GM21619 (cell line): ENCODE results near the gene TECTB.
"Not testable (repeated sequence)": the region's sequence is repeated elsewhere in the genome, so short reads cannot be mapped to it uniquely, and the experiment has no call there.

Experiments
- ATAC-seq: cut with Tn5 transposase; IDR thresholded peaks from one replicate; pipeline ENCODE4 v1.9.1; 2021; ENCODE audit not compliant: unreplicated experiment

TECTB gene

DNA sequence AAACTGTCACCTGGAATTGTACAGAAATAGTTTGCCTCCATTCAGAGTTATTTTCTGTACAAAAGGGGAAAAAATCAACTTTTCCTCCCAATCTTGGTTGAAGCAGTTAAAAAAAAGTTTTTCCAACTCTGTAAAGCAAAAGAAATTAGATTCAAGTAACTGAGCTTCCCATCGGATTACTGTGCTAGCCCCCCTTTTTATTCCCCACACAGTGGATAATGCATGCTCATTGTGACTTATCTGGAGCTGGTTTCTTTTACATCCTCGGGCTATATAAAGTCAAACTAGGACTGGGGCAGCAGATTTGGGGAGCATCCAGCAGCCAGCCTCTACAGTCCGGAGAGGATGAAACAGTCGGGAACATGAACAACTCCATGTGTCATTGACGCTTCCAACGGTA, at the start of gene TECTB:
TECTB (plus strand) TSS at position 301 of the 400 bp plus-strand sequence. CDS start 335 bp downstream, outside the sequence.
- no peak for ATAC-seq

- ATAC-seq: no peak
Observed at GRCh38 chr10:112235141-112235540, 48.1 kb upstream of the TECTB start.

DNA sequence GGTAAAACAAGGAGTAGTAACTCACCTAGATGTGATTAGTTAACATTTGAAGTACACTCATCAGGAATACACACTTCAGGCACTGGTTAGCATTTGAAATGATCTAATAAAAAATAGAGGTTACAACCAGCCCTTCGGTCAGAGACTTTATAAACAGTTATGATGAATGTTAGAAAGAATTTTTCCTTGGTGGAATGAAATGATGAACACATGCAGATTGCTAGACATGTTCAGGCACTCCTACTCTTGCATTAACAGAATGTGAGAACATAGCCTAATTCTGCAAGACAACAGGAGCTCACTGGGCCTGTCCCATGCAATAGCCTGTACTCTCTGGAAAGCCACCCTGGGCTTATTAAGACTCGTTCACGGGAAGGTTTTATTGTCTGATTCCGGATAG, 47.3 kb upstream of the TECTB start:
- ATAC-seq: no peak

GRCh38 chr10:112236486-112236885, 46.7 kb upstream of the TECTB start:
- ATAC-seq: no peak

- ATAC-seq: no peak
Observed at GRCh38 chr10:112239347-112239746, 43.9 kb upstream of the TECTB start.

DNA sequence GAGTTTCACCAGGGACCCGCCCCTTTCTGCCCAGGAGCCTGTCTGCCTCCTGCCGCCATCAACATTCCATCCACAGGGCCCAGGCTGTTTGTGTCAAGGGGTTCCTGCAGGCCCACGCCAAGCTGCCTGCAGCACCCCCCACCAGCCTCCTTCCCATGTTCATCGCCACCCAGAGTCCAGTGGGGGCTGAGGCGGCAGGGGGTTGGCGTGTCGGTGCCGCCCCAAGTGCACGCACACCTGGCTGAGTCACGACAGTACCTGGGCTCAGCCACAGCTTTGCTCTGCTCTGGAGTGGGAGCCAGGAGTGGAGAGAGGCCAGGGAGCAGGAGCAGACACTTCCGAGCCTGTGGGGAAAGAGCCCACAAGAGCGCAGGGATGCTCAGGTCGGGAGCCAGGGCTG, 42.8 kb upstream of the TECTB start:
- no peak for ATAC-seq

DNA sequence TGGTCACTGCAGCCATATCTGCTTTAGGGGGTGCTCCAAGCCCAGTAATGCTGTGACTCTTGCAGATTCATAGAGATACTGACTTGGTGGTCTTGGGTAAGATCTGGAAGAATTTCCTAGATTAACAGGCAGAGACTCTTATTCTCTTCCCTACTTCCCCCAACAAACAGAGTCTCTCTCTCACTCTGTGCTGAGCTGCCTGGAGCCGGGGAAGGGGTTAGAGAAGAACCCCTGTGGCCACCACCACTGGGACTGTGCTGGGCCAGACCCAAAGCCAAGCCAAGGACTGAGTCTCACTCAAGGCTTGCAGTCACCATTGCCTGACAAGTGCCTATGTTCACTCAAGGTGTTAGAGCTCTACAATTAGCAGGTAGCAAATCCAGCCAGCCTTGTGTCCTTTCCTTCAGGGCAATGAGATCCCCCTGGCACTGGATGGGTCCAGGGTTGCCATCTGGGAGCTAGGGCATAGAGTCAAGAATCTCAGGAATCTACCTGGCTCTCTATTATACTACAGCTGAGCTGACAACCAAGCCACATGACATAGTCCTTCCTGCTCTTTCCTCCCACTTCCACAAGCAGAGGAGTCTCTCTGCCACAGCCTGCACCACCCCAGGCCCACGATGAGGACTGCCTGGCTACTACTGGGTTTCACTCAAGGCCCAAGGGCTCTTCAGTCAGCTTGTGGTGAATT, 41.4 kb upstream of the TECTB start:
- ATAC-seq: no peak

- ATAC-seq: no peak
Observed at GRCh38 chr10:112242769-112243168, 40.4 kb upstream of the TECTB start.

DNA sequence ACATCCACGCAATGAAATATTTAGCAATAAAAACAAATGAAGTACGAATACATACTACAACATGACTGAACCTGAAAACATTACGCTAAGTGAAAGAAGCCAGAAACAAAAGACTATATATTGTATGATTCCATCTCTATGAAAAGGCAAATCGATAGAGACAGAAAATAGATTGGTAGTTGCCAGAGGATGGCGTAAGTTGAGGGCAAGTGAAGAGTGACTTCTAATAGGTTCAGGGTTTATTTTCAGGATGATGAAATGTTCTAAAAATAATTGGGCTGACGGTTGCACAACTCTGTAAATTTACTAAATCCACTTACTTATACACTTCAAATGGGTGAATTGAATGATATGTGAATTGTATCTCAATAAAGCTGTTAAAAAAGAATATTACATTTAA, 39.5 kb upstream of the TECTB start:
- ATAC-seq: no peak

- ATAC-seq: no peak
Observed at GRCh38 chr10:112244197-112244596, 39.0 kb upstream of the TECTB start.

- no peak for ATAC-seq
Observed at GRCh38 chr10:112247791-112248190, 35.4 kb upstream of the TECTB start.

GRCh38 chr10:112248584-112249295, 34.5 kb upstream of the TECTB start:
- no peak for ATAC-seq

GRCh38 chr10:112249722-112250121, 33.5 kb upstream of the TECTB start:
- no peak for ATAC-seq

DNA sequence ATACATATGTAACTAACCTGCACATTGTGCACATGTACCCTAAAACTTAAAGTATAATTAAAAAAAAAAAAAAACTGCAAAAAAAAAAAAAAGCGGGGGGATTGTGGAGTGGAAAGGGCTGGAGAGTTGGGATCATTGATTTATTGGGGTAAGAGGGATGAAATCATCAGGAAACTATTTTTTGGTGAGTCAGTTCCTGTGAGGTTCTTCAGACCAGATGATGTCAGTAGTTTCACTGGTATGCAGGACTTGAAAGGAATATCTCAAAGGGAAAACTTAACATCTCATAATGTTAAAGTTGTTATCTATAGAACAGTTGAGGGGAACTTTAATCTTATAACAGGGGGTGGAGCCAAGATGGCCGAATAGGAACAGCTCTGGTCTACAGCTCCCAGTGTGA, 32.6 kb upstream of the TECTB start:
- ATAC-seq: no peak

- not testable (repeated sequence) for ATAC-seq
Observed at GRCh38 chr10:112251238-112251637, 32.0 kb upstream of the TECTB start.

DNA sequence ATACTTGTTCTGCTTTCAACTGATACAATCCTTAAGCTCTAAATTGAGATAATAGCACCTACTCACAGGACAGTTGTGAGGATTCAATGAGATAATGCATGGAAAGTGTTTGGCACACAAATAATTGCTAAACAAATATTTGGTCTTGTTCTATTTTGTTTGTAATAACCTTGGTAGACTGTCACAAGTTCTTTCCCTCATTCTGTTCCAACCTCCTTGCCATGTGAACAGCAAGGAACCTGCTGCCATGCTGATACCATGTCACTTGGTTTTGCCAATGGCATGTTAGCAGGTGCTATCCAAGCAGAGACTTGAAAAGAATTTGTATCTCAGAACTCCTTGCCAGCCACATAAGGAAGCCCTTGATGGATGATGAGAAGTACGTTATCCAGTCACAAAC, 24.8 kb upstream of the TECTB start:
- ATAC-seq: no peak

DNA sequence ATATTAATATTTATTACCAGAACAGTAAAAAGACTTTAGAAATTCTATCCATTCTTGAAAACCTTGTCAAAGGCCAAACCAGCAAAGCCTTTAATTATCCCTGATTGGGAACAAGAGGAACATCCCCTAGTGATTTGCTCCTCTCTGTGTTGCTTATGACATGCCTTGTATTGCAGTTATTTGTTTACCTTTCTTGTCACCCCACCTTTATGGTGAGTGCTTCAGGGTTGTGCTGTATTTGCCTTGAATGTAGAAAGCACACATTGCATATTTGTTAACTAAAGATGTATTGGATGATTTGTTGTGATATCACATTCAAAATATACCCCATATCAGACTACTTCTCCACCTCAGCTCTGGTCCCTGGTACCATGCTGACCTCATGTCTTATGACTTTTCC, 23.5 kb upstream of the TECTB start:
- ATAC-seq: no peak

DNA sequence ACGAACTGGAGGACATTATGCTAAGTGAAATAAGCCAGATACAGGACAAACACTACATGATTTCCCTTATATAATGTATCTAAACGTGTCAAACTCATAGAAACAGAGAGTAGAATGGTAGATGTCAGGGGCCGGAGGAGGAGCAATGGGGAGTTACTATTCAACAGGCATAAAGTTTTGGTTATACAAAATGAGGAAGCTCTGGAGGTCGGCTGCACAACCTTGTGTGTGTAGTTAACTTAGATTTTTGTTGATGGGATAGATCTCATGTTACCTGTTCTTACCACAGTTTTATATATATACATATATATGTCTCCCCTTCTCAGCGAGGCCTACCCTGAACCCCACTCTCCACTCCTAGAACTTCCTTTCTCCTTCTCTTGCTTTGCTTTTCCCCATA, 22.4 kb upstream of the TECTB start:
- no peak for ATAC-seq

DNA sequence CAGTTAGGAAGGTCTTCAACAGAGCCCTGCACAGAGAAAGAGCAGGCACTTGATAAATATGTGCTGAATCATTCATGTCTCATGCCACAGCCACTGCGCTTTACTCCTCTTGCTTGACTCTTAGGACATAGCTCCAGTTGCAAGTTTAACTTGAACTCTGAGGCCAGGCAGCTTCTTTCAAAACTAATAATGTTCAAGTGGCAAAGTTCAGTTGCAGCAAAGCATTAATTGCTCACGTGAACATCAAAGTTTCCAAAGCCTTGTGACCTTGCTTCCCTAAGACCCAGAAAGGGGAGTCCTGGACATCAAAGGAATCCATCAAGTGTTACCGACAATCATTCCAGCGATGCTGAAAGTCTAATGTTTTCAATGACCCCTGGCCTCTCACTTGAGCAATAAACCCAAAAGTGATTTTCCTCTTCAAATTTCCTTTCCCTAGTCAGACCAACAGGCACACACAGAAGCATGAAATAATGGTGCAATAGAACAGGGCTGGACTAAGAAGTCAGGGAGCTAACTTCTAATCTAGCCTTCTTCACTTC, 21.8 kb upstream of the TECTB start:
- ATAC-seq: no peak

DNA sequence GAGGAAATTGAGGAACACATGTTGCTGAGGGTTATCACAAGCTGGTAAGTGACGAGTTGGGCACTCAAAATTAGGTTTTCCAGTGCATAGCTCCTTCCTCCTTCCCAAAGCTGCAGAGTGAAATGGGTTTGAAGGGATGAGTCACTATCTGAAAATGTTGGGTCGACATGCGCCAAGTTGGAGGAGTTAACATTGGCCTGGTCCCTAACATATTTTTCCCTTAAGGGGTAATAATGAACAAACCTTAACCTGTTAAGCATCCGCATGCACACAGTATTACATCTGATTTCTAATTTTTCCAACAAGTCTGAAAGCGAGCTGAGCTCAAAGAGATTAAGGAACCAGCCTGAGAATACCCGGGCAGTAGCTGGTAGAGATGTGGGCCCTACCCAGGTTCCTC, 20.7 kb upstream of the TECTB start:
- no peak for ATAC-seq

DNA sequence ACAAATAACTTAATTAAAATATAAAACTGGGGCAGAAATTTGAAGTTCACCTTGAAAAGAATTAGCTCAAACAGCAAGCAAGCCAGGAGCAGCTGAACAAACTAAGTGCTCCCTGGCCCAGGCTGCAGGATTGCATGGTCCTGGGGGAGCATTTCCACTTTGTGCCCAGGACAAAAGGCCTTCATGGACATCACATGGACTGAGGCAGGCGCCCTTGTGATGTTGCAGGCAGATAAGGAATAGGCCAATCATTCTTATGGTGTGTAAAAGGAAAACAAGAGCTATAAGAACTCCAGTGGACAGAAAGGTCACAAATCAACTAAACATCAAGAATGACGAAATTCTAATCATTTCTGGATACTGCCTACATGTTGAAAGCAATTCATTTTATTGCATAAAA, 17.5 kb upstream of the TECTB start:
- no peak for ATAC-seq

- no peak for ATAC-seq
Observed at GRCh38 chr10:112269266-112269665, 13.9 kb upstream of the TECTB start.
